ENCODE measurements around the gene DNAH14.
"Not testable (repeated sequence)": the region's sequence is repeated elsewhere in the genome, so short reads cannot be mapped to it uniquely, and the experiment has no call there.

Gene DNAH14

DNA sequence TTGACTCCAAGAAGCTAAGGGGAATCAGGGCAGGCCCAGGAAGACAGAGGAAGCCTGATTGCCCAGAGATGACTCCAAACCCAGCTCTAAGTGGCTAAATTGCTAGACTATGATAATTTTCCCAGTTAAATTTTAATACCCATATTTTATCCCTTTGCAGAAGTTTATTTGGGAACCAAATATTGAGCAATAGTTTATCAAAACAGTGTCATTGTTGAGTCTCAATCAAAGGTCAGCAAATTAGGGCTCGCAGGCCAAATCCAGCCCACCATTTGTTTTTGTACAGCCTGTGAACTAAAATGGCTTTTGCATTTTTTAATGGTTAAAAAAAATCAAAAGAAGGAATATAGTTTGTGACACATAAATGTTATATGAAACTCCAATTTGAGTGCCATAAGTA, 451.2 kb downstream of the DNAH14 start:
- Histone ChIP-seq H3K9ac (ENCODE audit: low read length) (no peak overlapping the region), H4K20me1 (ENCODE audit: insufficient read depth, low read length) (no peaks in the 10 kb centered on the region), H3K4me3 (ENCODE audit: low read length) (no peak overlapping the region), H3K4me2 (ENCODE audit: low read depth, low read length) (no peak overlapping the region), H3K9me2 (replicated peaks; ENCODE audit: insufficient read depth, low read length) (no peaks in the 10 kb centered on the region), H3F3A (ENCODE audit: insufficient read depth, low read length) (no peaks in the 10 kb centered on the region), H3K36me3 (replicated peaks; ENCODE audit: insufficient read depth, low read length) (no peaks in the 10 kb centered on the region), H3K27ac (ENCODE audit: low read length) (no peak overlapping the region), H2AFZ (ENCODE audit: low read length) (no peak overlapping the region), H3K4me1 (ENCODE audit: low read length) (no peaks in the 10 kb centered on the region), H3K79me2 (ENCODE audit: low read length) (no peaks in the 10 kb centered on the region), H3K9me3 (replicated peaks; ENCODE audit: insufficient read depth, low read length) (no peaks in the 10 kb centered on the region), H3K27me3 (replicated peaks; ENCODE audit: insufficient read depth, low read length) (no peaks in the 10 kb centered on the region)
- no peak for TF ChIP-seq EZH2phosphoT487 (IDR thresholded peaks at IDR 0.05; ENCODE audit: low read length)
- TF ChIP-seq EZH2 (optimal IDR thresholded peaks at IDR 0.05; ENCODE audit: low read depth, low read length) = no peak
- TF ChIP-seq, protein P1, sequence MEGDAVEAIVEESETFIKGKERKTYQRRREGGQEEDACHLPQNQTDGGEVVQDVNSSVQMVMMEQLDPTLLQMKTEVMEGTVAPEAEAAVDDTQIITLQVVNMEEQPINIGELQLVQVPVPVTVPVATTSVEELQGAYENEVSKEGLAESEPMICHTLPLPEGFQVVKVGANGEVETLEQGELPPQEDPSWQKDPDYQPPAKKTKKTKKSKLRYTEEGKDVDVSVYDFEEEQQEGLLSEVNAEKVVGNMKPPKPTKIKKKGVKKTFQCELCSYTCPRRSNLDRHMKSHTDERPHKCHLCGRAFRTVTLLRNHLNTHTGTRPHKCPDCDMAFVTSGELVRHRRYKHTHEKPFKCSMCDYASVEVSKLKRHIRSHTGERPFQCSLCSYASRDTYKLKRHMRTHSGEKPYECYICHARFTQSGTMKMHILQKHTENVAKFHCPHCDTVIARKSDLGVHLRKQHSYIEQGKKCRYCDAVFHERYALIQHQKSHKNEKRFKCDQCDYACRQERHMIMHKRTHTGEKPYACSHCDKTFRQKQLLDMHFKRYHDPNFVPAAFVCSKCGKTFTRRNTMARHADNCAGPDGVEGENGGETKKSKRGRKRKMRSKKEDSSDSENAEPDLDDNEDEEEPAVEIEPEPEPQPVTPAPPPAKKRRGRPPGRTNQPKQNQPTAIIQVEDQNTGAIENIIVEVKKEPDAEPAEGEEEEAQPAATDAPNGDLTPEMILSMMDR (IDR thresholded peaks at IDR 0.05; ENCODE audit: low read length) = no peak
- DNase-seq = no peak

DNA sequence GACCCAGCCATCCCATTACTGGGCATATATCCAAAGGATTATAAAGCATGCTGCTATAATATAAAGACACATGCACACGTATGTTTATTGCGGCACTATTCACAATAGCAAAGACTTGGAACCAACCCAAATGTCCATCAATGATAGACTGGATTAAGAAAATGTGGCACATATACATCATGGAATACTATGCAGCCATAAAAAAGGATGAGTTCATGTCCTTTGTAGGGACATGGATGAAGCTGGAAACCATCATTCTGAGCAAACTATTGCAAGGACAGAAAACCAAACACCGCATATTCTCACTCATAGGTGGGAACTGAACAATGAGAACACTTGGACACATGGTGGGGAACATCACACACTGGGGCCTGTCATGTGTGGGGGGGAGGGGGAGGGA, 457.4 kb downstream of the DNAH14 start:
- H3K36me3 ChIP-seq (replicated peaks; ENCODE audit: insufficient read depth, low read length); H3K4me3 ChIP-seq (ENCODE audit: low read length); H3K4me1 ChIP-seq (ENCODE audit: low read length); H3K79me2 ChIP-seq (ENCODE audit: low read length); H3F3A ChIP-seq (ENCODE audit: insufficient read depth, low read length); H3K9ac ChIP-seq (ENCODE audit: low read length); DNase-seq; H3K4me2 ChIP-seq (ENCODE audit: low read depth, low read length); H2AFZ ChIP-seq (ENCODE audit: low read length); H4K20me1 ChIP-seq (ENCODE audit: insufficient read depth, low read length); H3K27ac ChIP-seq (ENCODE audit: low read length); H3K9me3 ChIP-seq (replicated peaks; ENCODE audit: insufficient read depth, low read length); H3K9me2 ChIP-seq (replicated peaks; ENCODE audit: insufficient read depth, low read length); H3K27me3 ChIP-seq (replicated peaks; ENCODE audit: insufficient read depth, low read length): not testable (repeated sequence)

DNA sequence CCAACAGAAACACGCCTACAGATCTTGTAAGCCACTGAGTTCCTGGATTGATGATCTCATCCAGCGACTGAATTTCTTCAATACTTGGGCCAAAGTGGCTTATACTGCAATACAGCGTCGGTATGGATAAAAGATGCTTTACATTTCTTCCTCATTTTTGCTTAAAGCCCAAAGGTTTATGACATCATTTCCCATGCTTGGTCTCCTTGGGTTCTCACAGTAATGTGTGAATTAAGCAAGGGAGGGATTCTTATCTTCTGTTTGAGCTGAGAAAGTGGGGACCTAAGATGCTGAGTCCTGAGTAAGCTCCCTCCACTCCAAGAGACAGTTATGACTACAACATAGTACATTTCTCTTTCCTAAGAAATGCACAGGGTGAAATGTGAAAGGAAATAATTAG, 458.9 kb downstream of the DNAH14 start:
- H3K4me3 ChIP-seq (ENCODE audit: low read length) = no peak overlapping the region
- no peaks in the 10 kb centered on the region for H3F3A ChIP-seq (ENCODE audit: insufficient read depth, low read length)
- DNase-seq = no peak
- TF ChIP-seq EZH2phosphoT487 (IDR thresholded peaks at IDR 0.05; ENCODE audit: low read length) (no peak), EZH2 (optimal IDR thresholded peaks at IDR 0.05; ENCODE audit: low read depth, low read length) (no peak)
- TF ChIP-seq, protein P1 (IDR thresholded peaks at IDR 0.05; ENCODE audit: low read length) = no peak
- no peaks in the 10 kb centered on the region for H3K36me3 ChIP-seq (replicated peaks; ENCODE audit: insufficient read depth, low read length)
- H3K27ac ChIP-seq (ENCODE audit: low read length) = no peak overlapping the region
- no peak overlapping the region for H3K9ac ChIP-seq (ENCODE audit: low read length)
- no peak overlapping the region for H3K4me2 ChIP-seq (ENCODE audit: low read depth, low read length)
- H3K9me3 ChIP-seq (replicated peaks; ENCODE audit: insufficient read depth, low read length) = no peaks in the 10 kb centered on the region
- no peaks in the 10 kb centered on the region for H3K9me2 ChIP-seq (replicated peaks; ENCODE audit: insufficient read depth, low read length)
- H3K4me1 ChIP-seq (ENCODE audit: low read length) = no peaks in the 10 kb centered on the region
- no peaks in the 10 kb centered on the region for H3K27me3 ChIP-seq (replicated peaks; ENCODE audit: insufficient read depth, low read length)
- H2AFZ ChIP-seq (ENCODE audit: low read length) = no peak overlapping the region
- no peaks in the 10 kb centered on the region for H4K20me1 ChIP-seq (ENCODE audit: insufficient read depth, low read length)
- no peaks in the 10 kb centered on the region for H3K79me2 ChIP-seq (ENCODE audit: low read length)

DNA sequence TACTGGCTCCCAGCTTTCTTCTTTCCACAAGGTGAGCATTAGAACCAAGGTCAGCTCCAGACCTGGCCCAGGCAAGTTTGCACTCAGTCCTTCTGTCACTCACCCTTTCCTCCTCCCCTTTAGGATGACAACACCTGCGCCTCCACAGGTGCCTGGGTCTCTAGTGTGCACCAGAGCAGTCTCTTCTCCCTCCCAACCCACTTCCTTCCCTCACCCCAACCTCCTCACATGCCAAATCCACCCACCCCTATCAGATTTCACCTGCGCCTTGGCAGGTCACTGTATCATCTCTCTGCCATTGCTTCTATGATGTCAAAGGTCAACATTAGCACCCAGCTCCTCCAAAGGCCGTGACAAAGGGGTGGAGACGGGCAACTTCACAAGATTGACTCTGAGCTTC, 460.4 kb downstream of the DNAH14 start:
- no peak overlapping the region for H3K4me3 ChIP-seq (ENCODE audit: low read length)
- H3K79me2 ChIP-seq (ENCODE audit: low read length) = no peaks in the 10 kb centered on the region
- no peaks in the 10 kb centered on the region for H3K9me3 ChIP-seq (replicated peaks; ENCODE audit: insufficient read depth, low read length)
- no peaks in the 10 kb centered on the region for H3K4me1 ChIP-seq (ENCODE audit: low read length)
- TF ChIP-seq EZH2phosphoT487 (IDR thresholded peaks at IDR 0.05; ENCODE audit: low read length) = no peak
- H3K9me2 ChIP-seq (replicated peaks; ENCODE audit: insufficient read depth, low read length) = no peaks in the 10 kb centered on the region
- no peak overlapping the region for H2AFZ ChIP-seq (ENCODE audit: low read length)
- DNase-seq = peak; percentile 21
- no peaks in the 10 kb centered on the region for H3K36me3 ChIP-seq (replicated peaks; ENCODE audit: insufficient read depth, low read length)
- H3K9ac ChIP-seq (ENCODE audit: low read length) = no peak overlapping the region
- H4K20me1 ChIP-seq (ENCODE audit: insufficient read depth, low read length) = no peaks in the 10 kb centered on the region
- H3K27ac ChIP-seq (ENCODE audit: low read length) = no peak overlapping the region
- no peaks in the 10 kb centered on the region for H3K27me3 ChIP-seq (replicated peaks; ENCODE audit: insufficient read depth, low read length)
- no peak overlapping the region for H3K4me2 ChIP-seq (ENCODE audit: low read depth, low read length)
- 0 out of 2 replicates have a peak, but pooled peaks cover 3% of the 10 kb centered on the region for H3F3A ChIP-seq (ENCODE audit: insufficient read depth, low read length)

Measured in MM.1S (cell line).